ENCODE results near the gene HSD17B10.

The HSD17B10 gene

GRCh38 chrX:53395605-53396298, 38.4 kb downstream of the HSD17B10 start:
- no peak overlapping the region for H3K4me3 Mint-ChIP-seq
- TF ChIP-seq, protein P1, sequence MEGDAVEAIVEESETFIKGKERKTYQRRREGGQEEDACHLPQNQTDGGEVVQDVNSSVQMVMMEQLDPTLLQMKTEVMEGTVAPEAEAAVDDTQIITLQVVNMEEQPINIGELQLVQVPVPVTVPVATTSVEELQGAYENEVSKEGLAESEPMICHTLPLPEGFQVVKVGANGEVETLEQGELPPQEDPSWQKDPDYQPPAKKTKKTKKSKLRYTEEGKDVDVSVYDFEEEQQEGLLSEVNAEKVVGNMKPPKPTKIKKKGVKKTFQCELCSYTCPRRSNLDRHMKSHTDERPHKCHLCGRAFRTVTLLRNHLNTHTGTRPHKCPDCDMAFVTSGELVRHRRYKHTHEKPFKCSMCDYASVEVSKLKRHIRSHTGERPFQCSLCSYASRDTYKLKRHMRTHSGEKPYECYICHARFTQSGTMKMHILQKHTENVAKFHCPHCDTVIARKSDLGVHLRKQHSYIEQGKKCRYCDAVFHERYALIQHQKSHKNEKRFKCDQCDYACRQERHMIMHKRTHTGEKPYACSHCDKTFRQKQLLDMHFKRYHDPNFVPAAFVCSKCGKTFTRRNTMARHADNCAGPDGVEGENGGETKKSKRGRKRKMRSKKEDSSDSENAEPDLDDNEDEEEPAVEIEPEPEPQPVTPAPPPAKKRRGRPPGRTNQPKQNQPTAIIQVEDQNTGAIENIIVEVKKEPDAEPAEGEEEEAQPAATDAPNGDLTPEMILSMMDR (IDR thresholded peaks at IDR 0.05; ENCODE audit: unreplicated experiment in 3 of 3), result no peak
- H3K36me3 Mint-ChIP-seq (ENCODE audit: low read depth), result peaks cover 23% of the 10 kb centered on the region
- no peaks in the 10 kb centered on the region for H3K9me3 Mint-ChIP-seq
- H3K27me3 Mint-ChIP-seq (ENCODE audit: low read depth), result no peaks in the 10 kb centered on the region
- no peak overlapping the region for H3K27ac Mint-ChIP-seq
- H3K4me1 Mint-ChIP-seq, result no peaks in the 10 kb centered on the region

- Mint-ChIP-seq H3K27me3 (ENCODE audit: low read depth) (no peaks in the 10 kb centered on the region), H3K9me3 (no peaks in the 10 kb centered on the region), H3K27ac (peak overlapping the region in 2 of 3 experiments; percentile 27 to 85), H3K4me3 (no peak overlapping the region), H3K4me1 (no peaks in the 10 kb centered on the region), H3K36me3 (ENCODE audit: low read depth) (peaks cover 52% of the 10 kb centered on the region)
- TF ChIP-seq, protein P1 (IDR thresholded peaks at IDR 0.05; ENCODE audit: unreplicated experiment in 3 of 3), result no peak
These were observed 50.6 kb downstream of the HSD17B10 start for GRCh38 chrX:53383376-53384076.
